WTC11 (cell line): ENCODE results near the gene BTNL9. TPM values are rescaled to one million over a fixed set of nuclear protein-coding genes. Genes with fewer than 3 reads are reported as not detected.

Experiments
- ATAC-seq: fragments of 200-7000 bp; cut with Tn5 transposase; 2 replicates; pipeline ENCODE4 v1.10.0; 2021; ENCODE audit warnings: mild to moderate bottlenecking, moderate library complexity
- CTCF ChIA-PET: fragments of 300-600 bp; sonication (Branson Sonifier 250); formaldehyde crosslinking; loops from one replicate; lab custom pipeline; 2021; ENCODE audit warnings: antibody characterized with exemption; lab: Charles Lee
- POLR2A ChIA-PET: fragments of 350-600 bp; sonication (Branson Sonifier 250); formaldehyde crosslinking; loops from one replicate; lab custom pipeline; 2021; ENCODE audit warnings: antibody characterized with exemption; lab: Charles Lee
- DNase-seq: peaks from one replicate; pipeline ENCODE4 v3.0.0; 2021; ENCODE audit warnings: low spot score
- H3K27ac Mint-ChIP-seq: 2 replicates; pipeline ENCODE4 v1.8.0; 2021; ENCODE audit warnings: mixed read lengths
- H3K27me3 Mint-ChIP-seq: 2 replicates; pipeline ENCODE4 v1.8.0; 2021; ENCODE audit warnings: low read depth, mild to moderate bottlenecking, moderate library complexity, mixed read lengths
- H3K36me3 Mint-ChIP-seq: 2 replicates; pipeline ENCODE4 v1.8.0; 2021; ENCODE audit warnings: mixed read lengths
- H3K4me1 Mint-ChIP-seq: 2 replicates; pipeline ENCODE4 v1.8.0; 2022; ENCODE audit warnings: mixed read lengths
- H3K4me3 Mint-ChIP-seq: 2 replicates; pipeline ENCODE4 v1.8.0; 2021; ENCODE audit warnings: mild to moderate bottlenecking, moderate library complexity, mixed read lengths
- H3K9me3 Mint-ChIP-seq: 2 replicates; pipeline ENCODE4 v1.8.0; 2021; ENCODE audit warnings: mixed read lengths
- ATF1 ChIP-seq: sonication (generic); formaldehyde crosslinking; IDR thresholded peaks from 2 replicates; pipeline ENCODE4 v1.8.1; 2023; ENCODE audit warnings: mild to moderate bottlenecking, moderate library complexity, missing genetic modification reagents
- ESRRA ChIP-seq: sonication (generic); formaldehyde crosslinking; IDR thresholded peaks from 2 replicates; pipeline ENCODE4 v1.8.1; 2022; ENCODE audit warnings: mild to moderate bottlenecking, missing genetic modification reagents, borderline replicate concordance
- FOXJ3 ChIP-seq: sonication (generic); formaldehyde crosslinking; IDR thresholded peaks from 2 replicates; pipeline ENCODE4 v1.9.0; 2021; ENCODE audit warnings: missing genetic modification reagents, mild to moderate bottlenecking, borderline replicate concordance
- GRHL2 ChIP-seq: fragments of 250-450 bp; sonication (Bioruptor Pico); IDR thresholded peaks from 2 replicates; pipeline ENCODE4 v1.8.0; 2022; ENCODE audit warnings: mild to moderate bottlenecking, moderate library complexity; ENCODE audit not compliant: insufficient replicate concordance, severe bottlenecking
- JUN ChIP-seq: sonication (generic); formaldehyde crosslinking; IDR thresholded peaks from 2 replicates; pipeline ENCODE4 v1.8.0; 2023; ENCODE audit warnings: mild to moderate bottlenecking, missing genetic modification reagents
- MXD4 ChIP-seq: fragments of 250-450 bp; sonication (Bioruptor Pico); IDR thresholded peaks from 2 replicates; pipeline ENCODE4 v1.8.0; 2021; ENCODE audit warnings: mild to moderate bottlenecking, moderate library complexity, borderline replicate concordance
- NFATC4 ChIP-seq: fragments of 250-450 bp; sonication (Bioruptor Pico); IDR thresholded peaks from 2 replicates; pipeline ENCODE4 v1.9.0; 2021; ENCODE audit warnings: mild to moderate bottlenecking
- NR1H2 ChIP-seq: sonication (generic); formaldehyde crosslinking; IDR thresholded peaks from 2 replicates; pipeline ENCODE4 v1.9.0; 2021; ENCODE audit warnings: mild to moderate bottlenecking, moderate library complexity, missing genetic modification reagents
- NR2C2 ChIP-seq: sonication (generic); formaldehyde crosslinking; IDR thresholded peaks from 2 replicates; pipeline ENCODE4 v1.8.0; 2022; ENCODE audit warnings: mild to moderate bottlenecking, missing genetic modification reagents
- NR3C1 ChIP-seq: sonication (generic); formaldehyde crosslinking; conservative IDR thresholded peaks from 2 replicates; pipeline ENCODE4 v1.8.1; 2023; ENCODE audit warnings: low read depth, mild to moderate bottlenecking, missing genetic modification reagents
- OVOL2 ChIP-seq: fragments of 250-450 bp; sonication (Bioruptor Pico); IDR thresholded peaks from 2 replicates; pipeline ENCODE4 v1.9.0; 2021; ENCODE audit warnings: mild to moderate bottlenecking, borderline replicate concordance
- SMAD4 ChIP-seq: sonication (generic); formaldehyde crosslinking; IDR thresholded peaks from 2 replicates; pipeline ENCODE4 v1.8.0; 2022; ENCODE audit warnings: mild to moderate bottlenecking, missing genetic modification reagents
- STAT6 ChIP-seq: sonication (generic); formaldehyde crosslinking; conservative IDR thresholded peaks from 2 replicates; pipeline ENCODE4 v1.8.1; 2023; ENCODE audit warnings: mild to moderate bottlenecking, low read depth, missing genetic modification reagents, moderate library complexity
- TCF7 ChIP-seq: sonication (generic); formaldehyde crosslinking; IDR thresholded peaks from 2 replicates; pipeline ENCODE4 v1.8.0; 2022; ENCODE audit warnings: mild to moderate bottlenecking, low read depth, missing genetic modification reagents, moderate library complexity
- TP53 ChIP-seq: sonication (generic); formaldehyde crosslinking; IDR thresholded peaks from 2 replicates; pipeline ENCODE4 v1.8.1; 2023; ENCODE audit warnings: mild to moderate bottlenecking, missing genetic modification reagents
- ZNF121 ChIP-seq: sonication (generic); formaldehyde crosslinking; IDR thresholded peaks from 2 replicates; pipeline ENCODE4 v1.8.0; 2023; ENCODE audit warnings: missing genetic modification reagents
- total RNA-seq: library from RNA; stranded (reverse); gene quantifications from 3 replicates; pipeline ENCODE4 v1.2.3, GENCODE V29; 2021
- TF ChIP-seq, protein P1 (sequence below): sonication (generic); formaldehyde crosslinking; conservative IDR thresholded peaks from 2 replicates; pipeline ENCODE4 v1.8.1; 2022; ENCODE audit warnings: mild to moderate bottlenecking, missing genetic modification reagents
- TF ChIP-seq, protein P2 (sequence below): sonication (generic); formaldehyde crosslinking; IDR thresholded peaks from 2 replicates; pipeline ENCODE4 v1.8.1; 2023; ENCODE audit warnings: mild to moderate bottlenecking, missing genetic modification reagents, moderate library complexity
- TF ChIP-seq, protein P3 (sequence below): sonication (generic); formaldehyde crosslinking; IDR thresholded peaks from 2 replicates; pipeline ENCODE4 v1.8.1; 2022; ENCODE audit warnings: mild to moderate bottlenecking, moderate library complexity, missing genetic modification reagents
- TF ChIP-seq, protein P4 (sequence below): fragments of 250-450 bp; sonication (Bioruptor Pico); IDR thresholded peaks from 2 replicates; pipeline ENCODE4 v1.9.0; 2021; ENCODE audit warnings: mild to moderate bottlenecking

Gene BTNL9
- total RNA-seq, 1 experiment from 2014 or later = 3.4 TPM

- TF ChIP-seq TP53 (no peak), OVOL2 (CRISPR knock-in tag) (no peak)
- TF ChIP-seq, protein P1, sequence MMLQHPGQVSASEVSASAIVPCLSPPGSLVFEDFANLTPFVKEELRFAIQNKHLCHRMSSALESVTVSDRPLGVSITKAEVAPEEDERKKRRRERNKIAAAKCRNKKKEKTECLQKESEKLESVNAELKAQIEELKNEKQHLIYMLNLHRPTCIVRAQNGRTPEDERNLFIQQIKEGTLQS (CRISPR knock-in tag) = no peak
Measured at GRCh38 chr5:181060231-181060590, 20.1 kb downstream of the BTNL9 start (continued).

- Mint-ChIP-seq H3K27me3 (peaks cover 83% of the 10 kb centered on the region), H3K9me3 (peaks cover 6% of the 10 kb centered on the region), H3K27ac (no peak overlapping the region), H3K4me3 (no peak overlapping the region), H3K4me1 (peaks cover 18% of the 10 kb centered on the region), H3K36me3 (no peaks in the 10 kb centered on the region)
- CTCF ChIA-PET = interaction anchor here (0.8 kb wide), 1 partner anchor 28 kb away, joined by 3 read pairs; no protein-coding TSS in a partner anchor
- DNase-seq (no peak), ATAC-seq (no peak)
- no peak for TF ChIP-seq ESRRA
- TF ChIP-seq TCF7 (CRISPR knock-in tag) = no peak
- no peak for TF ChIP-seq NR3C1 (CRISPR knock-in tag)
- TF ChIP-seq NR1H2 (CRISPR knock-in tag) = no peak
- TF ChIP-seq NFATC4 = no peak
- TF ChIP-seq, protein P2, sequence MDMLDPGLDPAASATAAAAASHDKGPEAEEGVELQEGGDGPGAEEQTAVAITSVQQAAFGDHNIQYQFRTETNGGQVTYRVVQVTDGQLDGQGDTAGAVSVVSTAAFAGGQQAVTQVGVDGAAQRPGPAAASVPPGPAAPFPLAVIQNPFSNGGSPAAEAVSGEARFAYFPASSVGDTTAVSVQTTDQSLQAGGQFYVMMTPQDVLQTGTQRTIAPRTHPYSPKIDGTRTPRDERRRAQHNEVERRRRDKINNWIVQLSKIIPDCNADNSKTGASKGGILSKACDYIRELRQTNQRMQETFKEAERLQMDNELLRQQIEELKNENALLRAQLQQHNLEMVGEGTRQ = no peak
- POLR2A ChIA-PET = no interaction called here
Measured at GRCh38 chr5:181060924-181061323, 20.9 kb downstream of the BTNL9 start.

GRCh38 chr5:181061645-181062044, 21.6 kb downstream of the BTNL9 start:
- peaks cover 79% of the 10 kb centered on the region for H3K27me3 Mint-ChIP-seq
- no peak overlapping the region for H3K4me3 Mint-ChIP-seq
- POLR2A ChIA-PET = no interaction called here
- no peak overlapping the region for H3K27ac Mint-ChIP-seq
- DNase-seq = no peak
- no peak for ATAC-seq
- CTCF ChIA-PET = interaction anchor here (0.8 kb wide), 1 partner anchor 27 kb away, joined by 3 read pairs; no protein-coding TSS in a partner anchor
- no peak for TF ChIP-seq JUN (CRISPR knock-in tag)
- TF ChIP-seq SMAD4 (CRISPR knock-in tag) = no peak
- TF ChIP-seq FOXJ3 (CRISPR knock-in tag) = no peak
- TF ChIP-seq NR2C2 = no peak
- no peak for TF ChIP-seq ATF1 (CRISPR knock-in tag)
- TF ChIP-seq, protein P3, sequence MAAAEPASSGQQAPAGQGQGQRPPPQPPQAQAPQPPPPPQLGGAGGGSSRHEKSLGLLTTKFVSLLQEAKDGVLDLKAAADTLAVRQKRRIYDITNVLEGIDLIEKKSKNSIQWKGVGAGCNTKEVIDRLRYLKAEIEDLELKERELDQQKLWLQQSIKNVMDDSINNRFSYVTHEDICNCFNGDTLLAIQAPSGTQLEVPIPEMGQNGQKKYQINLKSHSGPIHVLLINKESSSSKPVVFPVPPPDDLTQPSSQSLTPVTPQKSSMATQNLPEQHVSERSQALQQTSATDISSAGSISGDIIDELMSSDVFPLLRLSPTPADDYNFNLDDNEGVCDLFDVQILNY = no peak
- H3K4me1 Mint-ChIP-seq = peaks cover 16% of the 10 kb centered on the region
- no peaks in the 10 kb centered on the region for H3K36me3 Mint-ChIP-seq
- H3K9me3 Mint-ChIP-seq = peaks cover 13% of the 10 kb centered on the region

- TF ChIP-seq ZNF121 (CRISPR knock-in tag) = no peak
- CTCF ChIA-PET = interaction anchor here (0.7 kb wide), 1 partner anchor 69 kb away, joined by 3 read pairs; no protein-coding TSS in a partner anchor
- DNase-seq (no peak), ATAC-seq (no peak)
- POLR2A ChIA-PET = interaction anchor here (0.7 kb wide), 1 partner anchor 155 kb away, joined by 5 read pairs; no protein-coding TSS in a partner anchor
- Mint-ChIP-seq H3K36me3 (no peaks in the 10 kb centered on the region), H3K9me3 (peaks cover 17% of the 10 kb centered on the region), H3K27me3 (peaks cover 73% of the 10 kb centered on the region), H3K4me1 (peaks cover 16% of the 10 kb centered on the region), H3K4me3 (no peak overlapping the region), H3K27ac (no peak overlapping the region)
Measured at GRCh38 chr5:181062631-181063030, 22.6 kb downstream of the BTNL9 start.

GRCh38 chr5:181063514-181063913, 23.4 kb downstream of the BTNL9 start:
- Mint-ChIP-seq H3K4me3 (no peak overlapping the region), H3K27me3 (peaks cover 72% of the 10 kb centered on the region), H3K9me3 (peaks cover 17% of the 10 kb centered on the region), H3K4me1 (peaks cover 12% of the 10 kb centered on the region), H3K36me3 (no peaks in the 10 kb centered on the region), H3K27ac (no peak overlapping the region)
- DNase-seq (no peak), ATAC-seq (no peak)
- CTCF ChIA-PET = interaction anchor here (0.6 to 1.3 kb wide), 4 partner anchors 10 to 102 kb away, joined by 3 to 6 read pairs (median 4); no protein-coding TSS in a partner anchor
- POLR2A ChIA-PET = interaction anchor here (0.6 to 0.7 kb wide), 2 partner anchors 9 to 155 kb away, joined by 3 to 5 read pairs; no protein-coding TSS in a partner anchor
- TF ChIP-seq MXD4 = no peak
- no peak for TF ChIP-seq STAT6 (CRISPR knock-in tag)
- no peak for TF ChIP-seq GRHL2 (CRISPR knock-in tag)
- TF ChIP-seq, protein P4, sequence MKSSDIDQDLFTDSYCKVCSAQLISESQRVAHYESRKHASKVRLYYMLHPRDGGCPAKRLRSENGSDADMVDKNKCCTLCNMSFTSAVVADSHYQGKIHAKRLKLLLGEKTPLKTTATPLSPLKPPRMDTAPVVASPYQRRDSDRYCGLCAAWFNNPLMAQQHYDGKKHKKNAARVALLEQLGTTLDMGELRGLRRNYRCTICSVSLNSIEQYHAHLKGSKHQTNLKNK = no peak
